Activated naive CD4-positive, alpha-beta T cell treated with anti-CD3 and anti-CD28 coated beads, Interleukin-2, amount 10 ng/mL, durations not matched to agents 7 days and 5 days (primary cell): ENCODE data around the gene SPRED2.

Experiments
- CTCF ChIA-PET: fragments of 350-600 bp; sonication (Branson Sonifier 250); formaldehyde crosslinking; loops from one replicate; lab custom pipeline; 2021; ENCODE audit warnings: antibody characterized with exemption; lab: Charles Lee
- DNase-seq: peaks from one replicate; pipeline ENCODE4 v3.0.0-alpha.2; 2020
- H3K27ac Mint-ChIP-seq: one replicate; pipeline ENCODE4 v1.8.0; 2021; ENCODE audit warnings: mild to moderate bottlenecking, moderate library complexity, mixed read lengths
- H3K27me3 Mint-ChIP-seq: one replicate; pipeline ENCODE4 v1.8.0; 2021; ENCODE audit warnings: mild to moderate bottlenecking, mixed read lengths
- H3K36me3 Mint-ChIP-seq: one replicate; pipeline ENCODE4 v1.8.0; 2021; ENCODE audit warnings: mixed read lengths
- H3K4me1 Mint-ChIP-seq: one replicate; pipeline ENCODE4 v1.8.0; 2021; ENCODE audit warnings: mixed read lengths
- H3K4me3 Mint-ChIP-seq: one replicate; pipeline ENCODE4 v1.8.0; 2021; ENCODE audit warnings: mild to moderate bottlenecking, moderate library complexity, mixed read lengths
- H3K9me3 Mint-ChIP-seq: one replicate; pipeline ENCODE4 v1.8.0; 2021; ENCODE audit warnings: mixed read lengths

Gene SPRED2

GRCh38 chr2:65432227-65433190 lies at the start of gene SPRED2:
SPRED2 (minus strand) TSS chr2:65432599; CDS start chr2:65431987, 612 bp downstream.
- CTCF ChIA-PET, result no interaction called here
- no peaks in the 10 kb centered on the region for H3K9me3 Mint-ChIP-seq
- peaks cover 38% of the 10 kb centered on the region for H3K4me1 Mint-ChIP-seq
- peak within 1 kb of the TSS; percentile 94 for H3K4me3 Mint-ChIP-seq
- peaks cover 65% of the 10 kb centered on the region for H3K27me3 Mint-ChIP-seq
- peak within 1 kb of the TSS; percentile 90 for H3K27ac Mint-ChIP-seq
- peaks cover 3% of the 10 kb centered on the region for H3K36me3 Mint-ChIP-seq
- DNase-seq, result peak; percentile 89

DNA sequence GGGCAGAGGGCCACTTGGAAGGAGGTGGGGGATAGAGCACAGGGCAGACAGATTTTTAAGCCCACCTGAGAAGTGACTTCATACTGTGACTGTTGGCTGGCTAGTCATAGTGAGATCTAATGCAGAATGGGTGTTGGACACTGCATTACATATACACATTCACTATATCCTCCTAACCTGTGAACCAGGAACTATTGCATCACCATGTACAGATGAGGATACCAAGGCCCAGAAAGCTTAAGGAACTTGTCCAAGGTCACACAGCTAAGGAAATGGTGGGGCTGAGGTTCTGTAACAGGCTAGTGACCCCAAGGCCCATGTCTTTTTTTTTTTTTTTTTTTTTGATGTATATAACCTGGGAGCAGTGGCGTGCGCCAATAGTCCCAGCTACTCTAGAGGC lies 49.6 kb upstream of the SPRED2 start:
- H3K36me3 Mint-ChIP-seq, result no peaks in the 10 kb centered on the region
- CTCF ChIA-PET, result no interaction called here
- peaks cover 12% of the 10 kb centered on the region for H3K27me3 Mint-ChIP-seq
- no peak overlapping the region for H3K27ac Mint-ChIP-seq
- H3K4me3 Mint-ChIP-seq, result no peak overlapping the region
- no peaks in the 10 kb centered on the region for H3K4me1 Mint-ChIP-seq
- DNase-seq, result no peak
- no peaks in the 10 kb centered on the region for H3K9me3 Mint-ChIP-seq

GRCh38 chr2:65479524-65479923 lies 47.1 kb upstream of the SPRED2 start:
- no peak for DNase-seq
- CTCF ChIA-PET, result no interaction called here
- no peaks in the 10 kb centered on the region for H3K4me1 Mint-ChIP-seq
- peaks cover 16% of the 10 kb centered on the region for H3K27me3 Mint-ChIP-seq
- no peak overlapping the region for H3K4me3 Mint-ChIP-seq
- H3K27ac Mint-ChIP-seq, result no peak overlapping the region
- H3K36me3 Mint-ChIP-seq, result no peaks in the 10 kb centered on the region
- peaks cover 15% of the 10 kb centered on the region for H3K9me3 Mint-ChIP-seq

GRCh38 chr2:65478498-65479135 lies 46.2 kb upstream of the SPRED2 start:
- H3K27me3 Mint-ChIP-seq, result peaks cover 16% of the 10 kb centered on the region
- peaks cover 17% of the 10 kb centered on the region for H3K9me3 Mint-ChIP-seq

DNA sequence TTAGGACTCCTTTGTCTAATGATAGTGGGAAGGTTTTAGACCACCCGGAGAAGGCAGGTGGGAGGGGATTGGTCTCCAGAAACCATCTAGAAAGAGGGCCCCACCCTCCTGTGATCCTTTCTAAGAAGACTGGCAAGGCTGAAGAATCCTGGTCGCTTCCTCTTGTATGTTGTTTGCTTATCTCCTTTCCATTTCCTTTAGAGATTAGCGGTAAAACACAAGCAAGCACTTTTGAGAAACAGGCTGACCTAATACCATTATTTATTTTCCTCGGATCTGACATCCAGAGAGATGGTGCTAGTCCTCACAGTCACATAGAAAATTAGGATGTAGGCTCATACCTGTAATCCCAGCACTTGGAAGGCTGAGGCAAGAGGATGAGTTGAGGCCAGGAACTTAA lies 45.2 kb upstream of the SPRED2 start:
- H3K4me3 Mint-ChIP-seq, result no peak overlapping the region
- peaks cover 16% of the 10 kb centered on the region for H3K27me3 Mint-ChIP-seq
- H3K9me3 Mint-ChIP-seq, result peaks cover 17% of the 10 kb centered on the region
- CTCF ChIA-PET, result no interaction called here
- no peaks in the 10 kb centered on the region for H3K36me3 Mint-ChIP-seq
- no peak overlapping the region for H3K27ac Mint-ChIP-seq
- H3K4me1 Mint-ChIP-seq, result no peaks in the 10 kb centered on the region
- DNase-seq, result no peak

More at GRCh38 chr2:65478498-65479135, 46.2 kb upstream of the SPRED2 start:
- CTCF ChIA-PET, result no interaction called here
- Mint-ChIP-seq H3K4me1 (no peaks in the 10 kb centered on the region), H3K36me3 (no peaks in the 10 kb centered on the region), H3K4me3 (no peak overlapping the region), H3K27ac (no peak overlapping the region)
- no peak for DNase-seq

- CTCF ChIA-PET, result interaction anchor here (0.6 kb wide), 1 partner anchor 1941 kb away, joined by 3 read pairs; no protein-coding TSS in a partner anchor
- peaks cover 16% of the 10 kb centered on the region for H3K27me3 Mint-ChIP-seq
- no peaks in the 10 kb centered on the region for H3K36me3 Mint-ChIP-seq
- no peak overlapping the region for H3K27ac Mint-ChIP-seq
- no peaks in the 10 kb centered on the region for H3K4me1 Mint-ChIP-seq
- no peak overlapping the region for H3K4me3 Mint-ChIP-seq
- H3K9me3 Mint-ChIP-seq, result peaks cover 17% of the 10 kb centered on the region
- DNase-seq, result no peak
These were observed 44.4 kb upstream of the SPRED2 start for GRCh38 chr2:65476778-65477177.

GRCh38 chr2:65475000-65475399 lies 42.6 kb upstream of the SPRED2 start:
- peaks cover 16% of the 10 kb centered on the region for H3K27me3 Mint-ChIP-seq
- peaks cover 17% of the 10 kb centered on the region for H3K9me3 Mint-ChIP-seq
- H3K4me1 Mint-ChIP-seq, result no peaks in the 10 kb centered on the region
- no peak overlapping the region for H3K27ac Mint-ChIP-seq
- H3K4me3 Mint-ChIP-seq, result no peak overlapping the region
- CTCF ChIA-PET, result no interaction called here
- no peak for DNase-seq
- H3K36me3 Mint-ChIP-seq, result no peaks in the 10 kb centered on the region

DNA sequence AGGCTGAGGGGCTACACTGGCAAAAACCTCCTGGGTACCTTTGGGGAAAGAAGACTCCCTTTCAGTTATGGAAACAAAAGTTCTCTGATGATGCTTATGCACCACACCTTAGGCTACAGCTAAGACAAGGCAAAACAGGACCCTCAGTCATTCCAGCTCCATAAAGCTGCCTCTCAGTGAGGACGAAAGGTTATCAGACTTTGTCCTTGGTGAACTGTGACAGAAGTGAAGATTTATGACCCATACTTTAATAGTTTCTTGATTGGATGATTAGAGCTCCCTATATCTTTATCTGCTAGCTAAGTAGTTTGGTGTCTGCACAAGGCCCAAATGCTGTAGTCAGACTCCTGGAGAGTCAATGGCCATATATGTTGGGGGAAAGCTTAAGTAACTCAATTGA lies 40.6 kb upstream of the SPRED2 start:
- H3K27ac Mint-ChIP-seq, result no peak overlapping the region

DNA sequence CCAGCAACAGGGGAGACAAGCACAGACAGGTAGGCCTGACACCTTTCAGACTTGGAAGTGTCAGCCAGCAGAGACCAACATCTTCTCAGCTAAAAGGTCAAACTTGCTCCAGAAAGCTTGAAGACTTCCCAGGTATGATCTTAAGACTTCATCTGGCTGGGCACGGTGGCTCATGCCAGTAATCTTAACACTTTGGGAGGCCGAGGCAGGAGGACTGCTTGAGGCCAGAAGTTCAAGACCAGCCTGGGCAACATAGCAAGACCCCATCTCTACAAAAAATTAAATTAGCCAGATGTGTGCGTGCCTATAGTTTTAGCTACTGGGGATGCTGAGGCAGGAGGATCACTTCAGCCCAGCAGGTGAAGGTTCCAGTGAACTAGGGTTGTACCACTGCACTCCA lies 39.0 kb upstream of the SPRED2 start:
- Mint-ChIP-seq H3K36me3 (no peaks in the 10 kb centered on the region), H3K27me3 (peaks cover 3% of the 10 kb centered on the region)
- DNase-seq, result no peak

More for the DNA sequence above, 40.6 kb upstream of the SPRED2 start:
- CTCF ChIA-PET, result interaction anchor here (1.7 kb wide), 1 partner anchor 12 kb away, joined by 3 read pairs; no protein-coding TSS in a partner anchor
- Mint-ChIP-seq H3K4me3 (no peak overlapping the region), H3K27me3 (peaks cover 11% of the 10 kb centered on the region), H3K4me1 (no peaks in the 10 kb centered on the region), H3K9me3 (peaks cover 17% of the 10 kb centered on the region), H3K36me3 (no peaks in the 10 kb centered on the region)
- DNase-seq, result no peak

DNA sequence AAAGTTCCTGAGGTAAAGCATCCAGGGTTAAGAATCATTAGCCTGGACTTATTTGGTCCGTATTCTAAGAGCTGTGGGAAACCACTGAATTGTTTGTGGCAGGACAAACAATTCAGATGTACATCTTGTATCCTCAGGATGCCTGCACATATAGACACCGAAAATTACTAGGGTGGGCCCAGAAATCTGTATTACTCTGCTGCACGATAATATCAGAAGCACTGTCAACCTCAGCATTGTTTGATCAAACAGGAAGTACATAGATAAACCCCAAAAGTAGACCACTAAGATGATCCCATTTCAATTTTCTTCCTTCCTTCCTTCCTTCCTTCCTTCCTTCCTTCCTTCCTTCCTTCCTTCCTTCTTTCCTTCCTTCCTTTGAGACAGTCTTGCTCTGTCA lies 34.2 kb upstream of the SPRED2 start:
- CTCF ChIA-PET, result no interaction called here
- peaks cover 24% of the 10 kb centered on the region for H3K27me3 Mint-ChIP-seq
- H3K4me3 Mint-ChIP-seq, result no peak overlapping the region
- H3K4me1 Mint-ChIP-seq, result no peaks in the 10 kb centered on the region
- no peaks in the 10 kb centered on the region for H3K9me3 Mint-ChIP-seq
- no peaks in the 10 kb centered on the region for H3K36me3 Mint-ChIP-seq
- no peak overlapping the region for H3K27ac Mint-ChIP-seq
- no peak for DNase-seq

More for the DNA sequence above, 39.0 kb upstream of the SPRED2 start:
- Mint-ChIP-seq H3K4me3 (no peak overlapping the region), H3K4me1 (no peaks in the 10 kb centered on the region), H3K27ac (no peak overlapping the region), H3K9me3 (peaks cover 17% of the 10 kb centered on the region)
- CTCF ChIA-PET, result interaction anchor here (1.7 kb wide), 1 partner anchor 10 kb away, joined by 3 read pairs; no protein-coding TSS in a partner anchor

GRCh38 chr2:65465857-65466256 lies 33.5 kb upstream of the SPRED2 start:
- Mint-ChIP-seq H3K4me1 (no peaks in the 10 kb centered on the region), H3K4me3 (no peak overlapping the region), H3K27me3 (peaks cover 31% of the 10 kb centered on the region), H3K27ac (no peak overlapping the region), H3K9me3 (no peaks in the 10 kb centered on the region), H3K36me3 (no peaks in the 10 kb centered on the region)
- CTCF ChIA-PET, result no interaction called here
- no peak for DNase-seq

DNA sequence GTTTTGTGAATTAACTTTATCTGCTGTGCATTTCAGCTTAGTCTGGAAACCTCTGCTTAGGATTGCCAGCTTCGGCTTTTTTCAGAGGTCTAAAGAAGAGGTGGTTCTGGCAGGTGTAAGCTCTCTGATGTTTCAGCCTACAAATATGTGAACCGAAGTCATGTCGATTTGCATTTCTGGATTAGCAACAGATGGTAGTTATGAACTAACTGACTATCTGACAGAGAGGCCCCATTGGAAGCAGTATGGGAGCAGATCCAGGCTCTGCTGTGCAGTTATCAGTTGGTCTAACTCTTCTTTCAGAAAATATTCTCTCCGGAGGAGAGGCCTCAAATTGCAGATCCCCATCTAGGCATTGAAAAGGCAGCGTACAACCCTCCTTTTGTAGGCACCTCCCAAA lies 32.7 kb upstream of the SPRED2 start:
- CTCF ChIA-PET, result no interaction called here
- Mint-ChIP-seq H3K9me3 (no peaks in the 10 kb centered on the region), H3K36me3 (no peaks in the 10 kb centered on the region), H3K4me1 (no peaks in the 10 kb centered on the region), H3K4me3 (no peak overlapping the region), H3K27ac (no peak overlapping the region), H3K27me3 (peaks cover 33% of the 10 kb centered on the region)
- DNase-seq, result no peak

- Mint-ChIP-seq H3K36me3 (no peaks in the 10 kb centered on the region), H3K27ac (no peak overlapping the region), H3K4me1 (no peaks in the 10 kb centered on the region), H3K27me3 (peaks cover 36% of the 10 kb centered on the region), H3K4me3 (no peak overlapping the region), H3K9me3 (no peaks in the 10 kb centered on the region)
- CTCF ChIA-PET, result no interaction called here
- DNase-seq, result no peak
These were observed 32.2 kb upstream of the SPRED2 start for GRCh38 chr2:65464604-65465003.

DNA sequence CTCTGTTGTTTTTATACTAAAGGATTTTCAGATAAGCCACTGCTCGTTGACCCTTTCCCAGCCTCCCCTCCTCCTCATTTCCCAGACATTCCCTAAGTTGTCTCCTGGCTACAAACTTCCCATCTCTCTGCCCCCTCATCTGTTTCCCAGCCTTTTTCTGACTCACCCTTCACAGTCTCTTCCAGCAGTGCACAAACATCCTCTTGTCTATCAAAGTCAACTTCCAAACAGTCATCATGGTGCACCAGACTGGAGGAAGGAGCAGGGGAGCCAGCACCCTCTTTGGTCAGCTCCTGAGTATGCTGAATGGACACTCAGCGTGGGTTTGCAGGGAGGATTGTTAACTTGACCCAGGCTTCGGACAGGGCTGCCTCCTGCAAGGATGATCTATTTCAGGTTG lies 26.6 kb upstream of the SPRED2 start:
- Mint-ChIP-seq H3K9me3 (no peaks in the 10 kb centered on the region), H3K4me1 (no peaks in the 10 kb centered on the region), H3K4me3 (no peak overlapping the region), H3K27me3 (peaks cover 50% of the 10 kb centered on the region), H3K36me3 (no peaks in the 10 kb centered on the region), H3K27ac (no peak overlapping the region)
- no peak for DNase-seq
- CTCF ChIA-PET, result no interaction called here
